NCI-H82 treated with DMSO at 0.1 percent for 48 hours (cell line): Measurements from ENCODE around the gene PWWP2B.
A peak's percentile ranks its signal among the peaks of the same experiment; 100 is the strongest.

ENCODE experiments used
- DNase-seq: peaks from one replicate; lab custom pipeline; 2025; ENCODE audit not compliant: unreplicated experiment; lab: John Stamatoyannopoulos, UW

PWWP2B gene

GRCh38 chr10:132444877-132445351, 47.9 kb downstream of the PWWP2B start:
- DNase-seq: no peak

- DNase-seq: no peak
Measured at GRCh38 chr10:132445516-132446194, 48.7 kb downstream of the PWWP2B start.

GRCh38 chr10:132446195-132446581, 49.2 kb downstream of the PWWP2B start:
- no peak for DNase-seq

- DNase-seq: peak; percentile 4
Measured at GRCh38 chr10:132446661-132447445, 49.9 kb downstream of the PWWP2B start.

- DNase-seq: no peak
Measured at GRCh38 chr10:132447446-132448247, 50.6 kb downstream of the PWWP2B start.

- no peak for DNase-seq
Measured at GRCh38 chr10:132448248-132448731, 51.3 kb downstream of the PWWP2B start.

GRCh38 chr10:132449051-132449810, 52.2 kb downstream of the PWWP2B start:
- DNase-seq: no peak

- DNase-seq: no peak
Measured at GRCh38 chr10:132449811-132450181, 52.8 kb downstream of the PWWP2B start.

GRCh38 chr10:132450466-132450824, 53.4 kb downstream of the PWWP2B start:
- no peak for DNase-seq

GRCh38 chr10:132450825-132451505, 54.0 kb downstream of the PWWP2B start:
- no peak for DNase-seq

- DNase-seq: no peak
Measured at GRCh38 chr10:132451506-132452215, 54.7 kb downstream of the PWWP2B start.

GRCh38 chr10:132452216-132452650, 55.2 kb downstream of the PWWP2B start:
- DNase-seq: no peak

GRCh38 chr10:132452651-132453469, 55.9 kb downstream of the PWWP2B start:
- DNase-seq: no peak

GRCh38 chr10:132453470-132453861, 56.5 kb downstream of the PWWP2B start:
- DNase-seq: no peak

GRCh38 chr10:132454296-132455198, 57.5 kb downstream of the PWWP2B start:
- no peak for DNase-seq

GRCh38 chr10:132455441-132455971, 58.5 kb downstream of the PWWP2B start:
- DNase-seq: no peak
